HCT116 (cell line): ENCODE measurements around the gene ATP5F1D. TPM values are rescaled to one million over a fixed set of nuclear protein-coding genes. Genes with fewer than 3 reads are reported as not detected.

Source experiments
- ATAC-seq: fragments of 200-7000 bp; cut with Tn5 transposase; 2 replicates; pipeline ENCODE4 v1.9.1; 2020; ENCODE audit warnings: mild to moderate bottlenecking, moderate library complexity
- BruUV-seq: library from RNA; stranded (reverse); fragments of 400-500 nt; replicated peaks from 2 replicates; lab custom pipeline; 2021; lab: Mats Ljungman, UMichigan
- CTCF ChIA-PET: fragments of 300-600 bp; sonication (Branson Sonifier 250); formaldehyde crosslinking; loops from one replicate; lab custom pipeline; 2021; ENCODE audit warnings: antibody characterized with exemption; lab: Charles Lee
- POLR2A ChIA-PET: fragments of 300-600, 350-600 bp; sonication (Branson Sonifier 250); formaldehyde crosslinking; loops from one replicate; lab custom pipeline; 2021; ENCODE audit warnings: antibody characterized with exemption; lab: Charles Lee
- RAD21 ChIA-PET, 2 experiments: fragments of 300-600 bp; sonication (Branson Sonifier 250); formaldehyde crosslinking; loops; one replicate each; lab custom pipeline; 2023; ENCODE audit warnings: low total read pairs in 2 of 2; ENCODE audit not compliant: uncharacterized antibody in 2 of 2, unreplicated experiment in 2 of 2, low non-redundant PET in 1 of 2; lab: Charles Lee
- DNase-seq: peaks from one replicate; pipeline ENCODE4 v3.0.0-alpha.2; 2010; ENCODE audit warnings: low read depth, low spot score
- H2AFZ ChIP-seq: fragments of 200-600 bp; shearing (Covaris generic), sonication (generic); 2 replicates; pipeline ENCODE4 v1.6.1; 2017; ENCODE audit warnings: low read depth, mixed run types, mixed read lengths, antibody characterized with exemption, low read length; ENCODE audit not compliant: poor library complexity, severe bottlenecking
- H3K27ac ChIP-seq: 2 replicates; pipeline ENCODE4 v1.5.1; 2012; ENCODE audit warnings: low read depth, low read length
- H3K27me3 ChIP-seq: fragments of 200-600 bp; sonication (generic); 2 replicates; pipeline ENCODE4 v1.6.1; 2016; ENCODE audit warnings: mixed run types, low read length, mixed read lengths; ENCODE audit not compliant: insufficient read depth
- H3K36me3 ChIP-seq, 2 experiments: fragments of 200-500 bp in 1 of 2; fragments of 200-600 bp in 1 of 2; sonication (Bioruptor generic) in 1 of 2; sonication (generic) in 1 of 2; 2 replicates each; pipeline versions ENCODE4 v1.5.1 to v1.6.1; 2014 to 2016; ENCODE audit warnings: low read length in 2 of 2, inconsistent platforms in 1 of 2, mixed read lengths in 1 of 2, mixed run types in 1 of 2; ENCODE audit not compliant: insufficient read depth in 2 of 2, control insufficient read depth in 1 of 2
- H3K4me1 ChIP-seq, 2 experiments: fragments of 200-600 bp in 1 of 2; sonication (generic) in 1 of 2; 2 replicates each; pipeline versions ENCODE4 v1.5.1 to v1.6.1; 2012 to 2017; ENCODE audit warnings: low read length in 2 of 2, inconsistent platforms in 1 of 2, mild to moderate bottlenecking in 1 of 2, mixed read lengths in 1 of 2, mixed run types in 1 of 2, moderate library complexity in 1 of 2; ENCODE audit not compliant: insufficient read depth in 2 of 2, control insufficient read depth in 1 of 2
- H3K4me2 ChIP-seq: fragments of 200-600 bp; sonication (generic); 2 replicates; pipeline ENCODE4 v1.6.1; 2017; ENCODE audit warnings: mixed run types, low read length, mixed read lengths
- H3K4me3 ChIP-seq, 2 experiments: fragments of 200-600 bp in 1 of 2; sonication (generic) in 1 of 2; replicated peaks in 1 of 2; 2 replicates each; pipeline ENCODE4 v1.5.1; 2011 to 2016; ENCODE audit warnings: low read length in 2 of 2, control low read depth in 1 of 2, low read depth in 1 of 2, mild to moderate bottlenecking in 1 of 2, mixed read lengths in 1 of 2, mixed run types in 1 of 2
- H3K79me2 ChIP-seq: fragments of 200-600 bp; sonication (generic); 2 replicates; pipeline ENCODE4 v1.6.1; 2017; ENCODE audit warnings: mild to moderate bottlenecking, mixed run types, low read length, moderate library complexity, mixed read lengths; ENCODE audit not compliant: insufficient read depth
- H3K9ac ChIP-seq: fragments of 200-600 bp; sonication (generic); 2 replicates; pipeline ENCODE4 v1.6.1; 2016; ENCODE audit warnings: low read length, mixed read lengths
- H3K9me2 ChIP-seq: fragments of 200-600 bp; sonication (generic), shearing (Covaris generic); 2 replicates; pipeline ENCODE4 v1.6.1; 2017; ENCODE audit warnings: mixed run types, mild to moderate bottlenecking, moderate library complexity; ENCODE audit not compliant: insufficient read depth
- H3K9me3 ChIP-seq, 2 experiments: fragments of 200-500 bp in 1 of 2; fragments of 200-600 bp in 1 of 2; sonication (Bioruptor generic) in 1 of 2; sonication (generic) in 1 of 2; 2 replicates each; pipeline ENCODE4 v1.6.1; 2014 to 2017; ENCODE audit warnings: low read length in 2 of 2, mixed read lengths in 2 of 2, inconsistent platforms in 1 of 2, low read depth in 1 of 2, mild to moderate bottlenecking in 1 of 2, mixed run types in 1 of 2, moderate library complexity in 1 of 2; ENCODE audit not compliant: control insufficient read depth in 1 of 2, insufficient read depth in 1 of 2
- H4K20me1 ChIP-seq: fragments of 200-600 bp; sonication (generic), shearing (Covaris generic); 2 replicates; pipeline ENCODE4 v1.6.1; 2017; ENCODE audit warnings: mixed run types, mild to moderate bottlenecking, moderate library complexity; ENCODE audit not compliant: insufficient read depth
- CBX3 ChIP-seq: IDR thresholded peaks from 2 replicates; pipeline ENCODE4 v1.6.1; 2012; ENCODE audit warnings: low read depth
- CTCF ChIP-seq, 3 experiments: fragments of 200-600 bp in 1 of 3; sonication (generic) in 1 of 3; IDR thresholded peaks in 2 of 3; conservative IDR thresholded peaks in 1 of 3; 2 replicates each; pipeline ENCODE4 v1.5.1; 2012 to 2017; ENCODE audit warnings: low read depth in 2 of 3, low read length in 2 of 3, antibody characterized with exemption in 1 of 3, borderline replicate concordance in 1 of 3, control low read depth in 1 of 3, mild to moderate bottlenecking in 1 of 3, mixed read lengths in 1 of 3, mixed run types in 1 of 3, moderate library complexity in 1 of 3; ENCODE audit not compliant: insufficient read depth in 1 of 3
- EGR1 ChIP-seq: IDR thresholded peaks from 2 replicates; pipeline ENCODE4 v1.6.1; 2012; ENCODE audit warnings: low read depth
- EZH2phosphoT487 ChIP-seq: fragments of 200-600 bp; IDR thresholded peaks from 2 replicates; pipeline ENCODE4 v1.6.1; 2018; ENCODE audit warnings: antibody characterized with exemption, borderline replicate concordance
- FOSL1 ChIP-seq: IDR thresholded peaks from 2 replicates; pipeline ENCODE4 v1.6.1; 2012; ENCODE audit warnings: low read depth
- JUND ChIP-seq: IDR thresholded peaks from 2 replicates; pipeline ENCODE4 v1.6.1; 2012
- MAX ChIP-seq: IDR thresholded peaks from 2 replicates; pipeline ENCODE4 v1.6.1; 2012
- POLR2A ChIP-seq: IDR thresholded peaks from 2 replicates; pipeline ENCODE4 v1.7.0; 2011; ENCODE audit warnings: borderline replicate concordance; ENCODE audit not compliant: insufficient read depth, insufficient read length; ENCODE audit errors: extremely low read depth
- POLR2AphosphoS5 ChIP-seq: IDR thresholded peaks from 2 replicates; pipeline ENCODE4 v1.6.1; 2011; ENCODE audit warnings: mild to moderate bottlenecking, low read depth, low read length, moderate library complexity
- SRF ChIP-seq: IDR thresholded peaks from 2 replicates; pipeline ENCODE4 v1.6.1; 2012; ENCODE audit warnings: low read depth
- ZBTB33 ChIP-seq: IDR thresholded peaks from 2 replicates; pipeline ENCODE4 v1.6.1; 2011; ENCODE audit warnings: mild to moderate bottlenecking, low read length, moderate library complexity; ENCODE audit not compliant: insufficient replicate concordance; ENCODE audit errors: extremely low read depth
- intact Hi-C: fragments of 100-400 bp; cut with micrococcal nuclease; formaldehyde crosslinking; loops from 2 replicates; pipeline ENCODE4 v1.10.0; 2022
- total RNA-seq: library from RNA; stranded (reverse); gene quantifications from one replicate; pipeline ENCODE4 v1.2.1, GENCODE V29; 2021; ENCODE audit not compliant: unreplicated experiment

The ATP5F1D gene
- total RNA-seq, 1 experiment from 2014 or later, result 428 TPM

GRCh38 chr19:1274852-1275259, 33.3 kb downstream of the ATP5F1D start:
- ChIA-PET POLR2A (interaction anchor here (0.9 to 2.1 kb wide), 7 partner anchors 9 to 253 kb away, joined by 3 to 12 read pairs (median 5); partner anchors contain the start of genes ATP5F1D and RNU6-2), RAD21 (no interaction called here), CTCF (interaction anchor here (1.0 to 2.7 kb wide), 3 partner anchors 9 to 31 kb away, joined by 6 to 31 read pairs (median 13); no protein-coding TSS in a partner anchor)
- TF ChIP-seq EGR1 (no peak), MAX (0 out of 2 replicates have a peak, but pooled peaks have one; percentile 5), FOSL1 (no peak), JUND (no peak), POLR2A (no peak), ZBTB33 (peak; percentile 47), EZH2phosphoT487 (no peak), POLR2AphosphoS5 (no peak), CTCF (IDR thresholded peaks at IDR 0.05 in 2 of 3, conservative IDR thresholded peaks at IDR 0.05 in 1 of 3; ENCODE audit: borderline replicate concordance in 1 of 3, insufficient read depth in 1 of 3, low read depth in 2 of 3, low read length in 2 of 3) (no peak), CBX3 (no peak), SRF (no peak)
- peaks cover 26 to 57% of the 10 kb centered on the region in 2 experiments for H3K4me1 ChIP-seq
- H3K9me3 ChIP-seq, result no peaks in the 10 kb centered on the region
- H3K36me3 ChIP-seq, result peaks cover 27 to 40% of the 10 kb centered on the region in 2 experiments; a peak in 3 of 4 replicates
- no peaks in the 10 kb centered on the region for H4K20me1 ChIP-seq
- H3K4me2 ChIP-seq, result peak overlapping the region; percentile 99
- H3K4me3 ChIP-seq, result peak overlapping the region; percentile 84 to 85
- no peaks in the 10 kb centered on the region for H3K9me2 ChIP-seq
- no TSS peak for BruUV-seq
- H3K9ac ChIP-seq, result peak overlapping the region; percentile 97
- peak; percentile 21 for ATAC-seq
- H3K27ac ChIP-seq, result peak overlapping the region; percentile 100
- H3K79me2 ChIP-seq, result peaks cover 68% of the 10 kb centered on the region
- no peaks in the 10 kb centered on the region for H3K27me3 ChIP-seq
- no peak for DNase-seq
- no peak overlapping the region for H2AFZ ChIP-seq
- intact Hi-C loops, result loop anchor here (10.0 kb wide), 1 partner anchor 130 kb away; the partner anchor contains the start of genes DAZAP1 and GAMT
